Stimulated activated CD4-positive, alpha-beta T cell treated with anti-CD3 and anti-CD28 coated beads, Interleukin-12 subunit alpha, Interleukin-12 subunit beta, amount 100 ng/mL, for 48 hours (primary cell): ENCODE results near the gene PHF20.
"Not testable (repeated sequence)": the region's sequence is repeated elsewhere in the genome, so short reads cannot be mapped to it uniquely, and the experiment has no call there.

Experiments used
- DNase-seq, 3 donors: peaks; one replicate each; pipeline ENCODE4 v3.0.0-alpha.2; 2020; ENCODE audit warnings: low read depth in 2 of 3, low spot score in 1 of 3

PHF20 gene

DNA sequence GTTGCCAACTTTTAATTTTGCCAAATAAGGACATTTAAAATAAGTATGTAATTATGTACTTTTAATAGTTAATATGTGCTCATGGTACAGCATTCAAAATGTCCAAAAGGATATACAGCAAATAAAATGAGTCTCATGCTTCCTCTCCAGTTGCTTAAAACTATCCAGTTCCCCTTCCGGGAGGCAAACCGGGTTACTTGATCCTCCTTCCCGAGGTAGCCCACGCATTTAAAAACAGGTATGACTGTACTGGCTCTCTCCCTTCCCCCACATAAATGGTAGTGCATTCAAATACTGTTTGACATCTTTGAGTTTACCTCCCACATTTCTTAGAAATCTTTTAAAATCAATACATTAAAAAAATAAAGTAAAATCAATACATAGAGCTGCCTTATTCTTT, 66.4 kb downstream of the PHF20 start:
- no peak for DNase-seq

DNA sequence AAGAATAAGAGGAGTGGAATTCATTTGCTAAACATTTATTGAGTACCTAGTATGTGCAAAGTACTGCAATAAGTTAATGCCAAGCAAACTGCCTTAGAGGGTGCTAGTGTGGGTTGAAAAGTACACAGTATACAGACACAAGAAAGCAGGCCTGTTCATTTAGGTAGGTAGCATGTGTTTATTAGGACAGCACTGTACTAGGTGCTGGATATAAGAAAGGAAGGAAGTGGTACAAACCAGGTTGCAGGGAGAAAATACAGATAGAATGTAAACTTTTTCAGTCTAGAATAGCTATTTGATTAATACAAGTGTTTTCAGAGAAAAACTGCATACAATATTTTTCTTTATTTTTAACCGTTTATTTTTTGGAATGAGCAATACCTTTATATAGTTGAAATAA, 68.1 kb downstream of the PHF20 start:
- no peak for DNase-seq

- no peak for DNase-seq
Observed at GRCh38 chr20:35840421-35840820, 68.6 kb downstream of the PHF20 start.

DNA sequence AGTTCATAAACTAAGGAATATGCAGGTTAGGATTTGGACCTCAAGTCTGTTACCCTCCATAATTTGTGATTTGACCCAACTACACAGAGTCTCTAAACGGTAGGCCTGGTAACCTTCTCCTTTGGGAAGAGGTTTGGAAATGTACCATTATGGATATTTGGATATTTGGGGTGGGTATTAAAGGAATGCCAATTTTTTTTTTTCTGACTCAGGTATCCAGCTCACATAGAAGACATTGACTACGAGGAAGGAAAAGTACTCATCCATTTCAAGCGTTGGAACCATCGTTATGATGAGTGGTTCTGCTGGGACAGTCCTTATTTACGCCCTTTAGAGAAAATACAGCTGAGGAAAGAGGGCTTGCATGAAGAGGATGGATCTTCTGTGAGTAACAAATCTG, 70.5 kb downstream of the PHF20 start:
- DNase-seq = no peak

DNA sequence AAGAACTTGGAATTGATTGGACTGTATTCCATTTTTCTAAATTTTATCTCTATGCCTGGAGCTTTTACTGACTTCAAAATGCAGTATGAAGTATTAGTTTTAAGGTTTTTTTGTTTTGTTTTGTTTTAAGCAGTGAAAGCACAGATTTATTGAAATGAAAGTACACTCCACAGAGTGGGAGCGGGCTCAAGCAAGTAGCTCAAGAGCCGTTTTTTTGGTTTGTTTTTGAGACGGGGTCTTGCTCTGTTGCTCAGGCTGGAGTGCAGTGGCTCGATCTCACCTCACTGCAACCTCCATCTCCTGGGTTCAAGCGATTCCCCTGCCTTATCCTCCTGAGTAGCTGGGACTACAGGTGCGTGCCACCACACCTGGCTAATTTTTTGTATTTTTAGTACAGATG, 72.1 kb downstream of the PHF20 start:
- not testable (repeated sequence) for DNase-seq

GRCh38 chr20:35845561-35845960, 73.7 kb downstream of the PHF20 start:
- DNase-seq = no peak

GRCh38 chr20:35849706-35850105, 77.9 kb downstream of the PHF20 start:
- no peak for DNase-seq

DNA sequence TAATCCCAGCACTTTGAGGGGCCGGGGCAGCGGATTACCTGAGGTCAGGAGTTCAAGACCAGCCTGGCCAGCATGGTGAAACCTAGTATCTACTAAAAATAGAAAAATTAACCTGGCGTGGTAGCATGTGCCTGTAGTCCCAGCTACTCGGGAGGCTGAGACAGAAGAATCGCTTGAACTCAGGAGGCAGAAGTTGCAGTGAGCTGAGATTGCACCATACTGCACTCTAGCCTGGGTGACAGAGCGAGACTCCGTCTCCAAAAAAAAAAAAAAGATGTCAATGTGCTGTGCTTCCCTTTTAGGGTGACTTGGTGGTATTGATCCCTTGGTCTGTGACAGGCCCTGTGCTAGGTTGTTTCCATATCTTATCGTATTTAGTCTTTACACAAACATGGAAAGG, 79.8 kb downstream of the PHF20 start:
- not testable (repeated sequence) for DNase-seq

- DNase-seq = no peak
Observed at GRCh38 chr20:35854713-35855348, 83.0 kb downstream of the PHF20 start.

DNA sequence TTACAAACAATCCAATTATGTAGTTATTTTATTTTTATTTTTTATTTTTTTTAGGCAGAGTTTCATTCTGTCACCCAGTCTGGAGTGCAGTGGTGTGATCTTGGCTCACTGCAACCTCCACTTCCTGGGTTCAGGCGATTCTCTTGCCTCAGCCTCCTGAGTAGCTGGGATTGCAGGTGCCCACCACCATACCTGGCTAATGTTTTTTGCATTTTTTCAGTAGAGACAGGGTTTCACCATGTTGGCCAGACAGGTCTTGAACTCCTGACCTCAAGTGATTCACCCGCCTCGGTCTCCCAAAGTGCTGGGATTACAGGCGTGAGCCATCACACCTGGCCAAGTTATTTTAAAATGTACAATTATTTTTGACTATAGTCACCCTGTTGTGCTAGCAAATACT, 83.8 kb downstream of the PHF20 start:
- not testable (repeated sequence) for DNase-seq

- DNase-seq = no peak
Observed at GRCh38 chr20:35856866-35857265, 85.1 kb downstream of the PHF20 start.

DNA sequence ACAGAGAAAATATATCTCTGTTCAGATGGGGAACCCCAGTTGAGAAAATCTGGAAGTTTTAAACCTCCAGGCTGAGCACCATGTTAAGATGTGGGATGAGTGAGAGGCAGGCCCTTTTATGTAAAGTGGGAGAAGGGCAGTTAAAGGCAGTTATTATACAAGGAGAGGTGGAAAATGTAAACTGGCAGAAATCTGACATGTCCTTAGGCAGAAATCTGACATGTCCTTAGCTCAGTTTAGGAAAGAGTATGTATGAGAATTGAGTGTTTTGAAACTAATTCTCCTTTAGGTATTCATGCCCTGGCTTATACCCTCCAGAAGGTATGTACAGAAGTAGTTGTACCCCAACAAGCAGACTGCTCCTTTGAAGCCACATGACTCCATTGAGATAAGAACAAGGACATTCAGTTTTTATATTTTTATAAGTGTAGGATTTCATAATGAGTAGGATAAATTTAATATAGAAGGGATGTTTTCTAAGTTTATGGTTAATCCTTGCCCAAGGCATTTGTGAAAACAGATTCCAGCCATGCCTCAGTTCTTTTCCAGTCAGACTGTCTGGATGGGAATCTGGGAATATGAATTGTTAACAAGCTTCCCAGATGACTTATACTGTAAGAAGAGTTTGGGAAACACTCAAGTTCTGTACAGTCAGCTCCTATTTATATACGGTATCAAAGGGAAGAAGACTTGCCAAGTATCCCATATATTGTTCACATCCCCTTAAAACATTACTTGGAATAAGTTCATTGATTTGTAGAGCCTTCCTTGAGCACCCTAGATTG, 94.8 kb downstream of the PHF20 start:
- no peak for DNase-seq

- DNase-seq = no peak
Observed at GRCh38 chr20:35870541-35871258, 98.9 kb downstream of the PHF20 start.

- DNase-seq = no peak
Observed at GRCh38 chr20:35871259-35871771, 99.5 kb downstream of the PHF20 start.

DNA sequence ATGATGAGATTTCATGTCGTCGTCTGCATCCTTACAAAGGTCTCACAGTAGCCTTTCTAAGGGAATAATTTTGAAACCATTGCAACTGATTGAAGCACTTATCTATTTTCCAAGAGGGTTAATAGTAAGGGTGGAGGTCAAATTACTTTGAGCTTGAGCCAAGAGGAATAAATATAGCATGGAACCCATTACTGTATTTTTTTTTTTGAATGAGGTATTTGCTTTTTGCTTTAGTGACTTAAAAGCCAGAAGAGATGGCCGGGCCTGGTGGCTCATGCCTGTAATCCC, 104.2 kb downstream of the PHF20 start:
- no peak for DNase-seq

DNA sequence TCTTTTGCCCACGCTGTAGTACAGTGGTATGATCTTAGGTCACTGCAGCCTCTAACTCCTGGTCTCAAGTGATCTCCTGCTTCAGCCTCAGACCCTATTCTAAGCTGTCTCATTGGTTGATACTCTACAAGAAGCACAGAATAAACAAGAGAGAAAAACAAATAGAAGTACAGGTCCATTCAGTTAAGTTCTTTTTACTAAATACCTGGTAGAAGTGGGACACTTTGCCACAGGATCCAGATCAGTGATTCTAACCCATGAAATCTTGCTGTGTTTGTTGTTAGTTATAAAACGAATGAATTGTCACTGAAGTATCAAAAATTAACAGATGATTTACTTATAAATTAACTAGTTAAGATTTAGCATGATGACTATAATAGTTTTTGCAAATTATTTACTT, 105.8 kb downstream of the PHF20 start:
- DNase-seq = no peak

- no peak for DNase-seq
Observed at GRCh38 chr20:35878113-35878625, 106.4 kb downstream of the PHF20 start.

- DNase-seq = no peak
Observed at GRCh38 chr20:35881676-35882075, 109.9 kb downstream of the PHF20 start.

DNA sequence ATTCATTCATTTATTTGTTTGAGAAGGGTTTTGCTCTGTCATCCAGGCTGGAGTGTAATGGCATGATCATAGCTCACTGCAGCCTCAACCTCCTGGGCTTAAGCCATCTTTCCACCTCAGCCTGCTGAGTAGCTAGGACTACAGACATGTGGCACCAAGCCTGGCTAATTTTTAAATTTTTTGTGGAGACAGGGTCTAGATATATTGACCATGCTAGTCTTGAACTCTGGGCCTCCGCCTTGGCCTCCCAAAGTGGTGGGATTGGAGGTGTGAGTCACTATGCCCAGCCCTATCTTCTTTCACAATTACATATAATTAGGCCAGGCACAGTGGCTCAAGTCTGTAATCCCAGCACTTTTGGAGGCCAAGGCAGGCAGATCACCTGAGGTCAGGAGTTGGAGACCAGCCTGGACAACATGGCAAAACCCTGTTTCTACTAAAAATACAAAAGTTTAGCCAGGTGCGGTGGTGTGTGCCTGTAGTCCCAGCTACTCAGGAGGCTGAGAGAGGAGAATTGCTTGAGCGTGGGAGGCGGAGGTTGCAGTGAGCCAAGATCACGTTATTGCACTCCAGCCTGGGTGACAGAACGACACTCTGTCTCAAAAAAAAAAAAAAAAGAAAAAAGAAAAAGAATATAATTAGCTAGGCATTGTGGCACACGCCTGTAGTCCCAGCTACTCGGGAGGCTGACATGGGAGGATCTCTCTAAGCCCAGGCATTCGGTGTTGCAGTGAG, 110.8 kb downstream of the PHF20 start:
- not testable (repeated sequence) for DNase-seq

DNA sequence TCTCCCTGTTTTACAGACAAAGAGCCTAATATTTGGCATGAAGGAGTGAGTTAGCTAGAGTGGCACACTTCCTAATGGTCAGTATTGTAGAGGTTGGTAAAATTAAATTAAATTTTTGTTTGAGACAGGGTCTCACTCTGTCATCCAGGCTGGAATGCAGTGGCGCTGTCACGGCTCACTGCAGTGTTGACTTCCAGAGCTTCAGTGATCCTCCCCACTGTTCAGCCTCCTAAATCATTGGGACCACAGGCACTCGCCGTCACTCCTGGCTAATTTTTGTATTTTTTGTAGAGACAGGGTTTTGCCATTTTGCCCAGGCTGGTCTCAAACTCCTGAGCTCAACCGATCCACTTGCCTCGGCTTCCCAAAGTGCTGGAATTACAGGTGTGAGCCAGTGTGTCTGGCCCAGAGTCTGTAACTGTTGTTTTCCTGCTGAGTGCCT, 111.5 kb downstream of the PHF20 start:
- no peak for DNase-seq
